ENCODE data around the gene PTPN13. TPM values are rescaled to one million over a fixed set of nuclear protein-coding genes. Genes with fewer than 3 reads are reported as not detected.

The PTPN13 gene
- total RNA-seq, 3 donors from 2014 or later, result 36.3 to 49.6 (median 41.3) TPM

GRCh38 chr4:86556791-86557415 lies 37.2 kb upstream of the PTPN13 start:
- no peak for TF ChIP-seq POLR2AphosphoS5 (IDR thresholded peaks at IDR 0.05)
- TF ChIP-seq CTCF (IDR thresholded peaks at IDR 0.05), result no peak
- TF ChIP-seq POLR2A (IDR thresholded peaks at IDR 0.05), result no peak
- no peaks in the 10 kb centered on the region for H3K9me3 ChIP-seq
- DNase-seq (ENCODE audit: low spot score in 2 of 2), result no peak
- H3K27me3 ChIP-seq, result no peaks in the 10 kb centered on the region
- H3K27ac ChIP-seq, result no peak overlapping the region
- intact Hi-C loops (cut with DNase I; ENCODE audit: low total_unique reads), result no loop called here
- no peak overlapping the region for H3K4me3 ChIP-seq
- H3K4me1 ChIP-seq, result no peaks in the 10 kb centered on the region
- H3K36me3 ChIP-seq, result no peaks in the 10 kb centered on the region

- DNase-seq (ENCODE audit: low spot score in 2 of 2), result no peak
Observed at GRCh38 chr4:86557526-86557925, 36.6 kb upstream of the PTPN13 start.

GRCh38 chr4:86558258-86558657 lies 35.9 kb upstream of the PTPN13 start:
- Histone ChIP-seq H3K27ac (no peak overlapping the region), H3K4me1 (no peaks in the 10 kb centered on the region), H3K4me3 (no peak overlapping the region), H3K36me3 (no peaks in the 10 kb centered on the region), H3K27me3 (no peaks in the 10 kb centered on the region), H3K9me3 (no peaks in the 10 kb centered on the region)
- intact Hi-C loops (cut with DNase I; ENCODE audit: low total_unique reads), result no loop called here
- DNase-seq (ENCODE audit: low spot score in 2 of 2), result no peak
- TF ChIP-seq POLR2A (IDR thresholded peaks at IDR 0.05) (no peak), CTCF (IDR thresholded peaks at IDR 0.05) (no peak)

More at GRCh38 chr4:86557526-86557925, 36.6 kb upstream of the PTPN13 start:
- no peaks in the 10 kb centered on the region for H3K27me3 ChIP-seq
- no peak overlapping the region for H3K4me3 ChIP-seq
- TF ChIP-seq POLR2A (IDR thresholded peaks at IDR 0.05) (no peak), CTCF (IDR thresholded peaks at IDR 0.05) (no peak), POLR2AphosphoS5 (IDR thresholded peaks at IDR 0.05) (no peak)
- no peaks in the 10 kb centered on the region for H3K36me3 ChIP-seq
- H3K9me3 ChIP-seq, result no peaks in the 10 kb centered on the region
- intact Hi-C loops (cut with DNase I; ENCODE audit: low total_unique reads), result no loop called here
- no peak overlapping the region for H3K27ac ChIP-seq
- no peaks in the 10 kb centered on the region for H3K4me1 ChIP-seq

- no peaks in the 10 kb centered on the region for H3K4me1 ChIP-seq
- DNase-seq (ENCODE audit: low spot score in 2 of 2), result no peak
- H3K4me3 ChIP-seq, result no peak overlapping the region
- intact Hi-C loops (cut with DNase I; ENCODE audit: low total_unique reads), result no loop called here
- H3K36me3 ChIP-seq, result no peaks in the 10 kb centered on the region
- no peaks in the 10 kb centered on the region for H3K9me3 ChIP-seq
- H3K27me3 ChIP-seq, result no peaks in the 10 kb centered on the region
- no peak overlapping the region for H3K27ac ChIP-seq
- TF ChIP-seq POLR2A (IDR thresholded peaks at IDR 0.05) (no peak), CTCF (IDR thresholded peaks at IDR 0.05) (no peak), POLR2AphosphoS5 (IDR thresholded peaks at IDR 0.05) (no peak)
Observed at GRCh38 chr4:86558797-86559196, 35.3 kb upstream of the PTPN13 start.

- H3K27ac ChIP-seq, result no peak overlapping the region
- DNase-seq (ENCODE audit: low spot score in 2 of 2), result no peak
- intact Hi-C loops (cut with DNase I; ENCODE audit: low total_unique reads), result no loop called here
- TF ChIP-seq POLR2AphosphoS5 (IDR thresholded peaks at IDR 0.05) (no peak), POLR2A (IDR thresholded peaks at IDR 0.05) (no peak), CTCF (IDR thresholded peaks at IDR 0.05) (no peak)
- H3K4me3 ChIP-seq, result no peak overlapping the region
- no peaks in the 10 kb centered on the region for H3K4me1 ChIP-seq
- H3K36me3 ChIP-seq, result no peaks in the 10 kb centered on the region
- no peaks in the 10 kb centered on the region for H3K27me3 ChIP-seq
- no peaks in the 10 kb centered on the region for H3K9me3 ChIP-seq
Observed at GRCh38 chr4:86560447-86560846, 33.7 kb upstream of the PTPN13 start.

Data from breast epithelium (tissue), 4 donors.